Astrocyte (in vitro differentiated cells and primary cell): ENCODE results near the gene C5orf24. TPM values are rescaled to one million over a fixed set of nuclear protein-coding genes. Genes with fewer than 3 reads are reported as not detected.
A peak's percentile ranks its signal among the peaks of the same experiment; 100 is the strongest.

Experiments used
- DNase-seq: peaks from one replicate; pipeline ENCODE4 v3.0.0-alpha.2; 2010; ENCODE audit warnings: low read depth
- FAIRE-seq: peaks from 2 replicates; lab custom pipeline; 2011; peaks lifted over from hg19 to GRCh38; lab: Jason Lieb, UNC
- H2AFZ ChIP-seq: 2 replicates; pipeline ENCODE4 v1.6.0; 2012; ENCODE audit warnings: low read depth, low read length, inconsistent platforms
- H3K27ac ChIP-seq: 2 replicates; pipeline ENCODE4 v1.5.1; 2011; ENCODE audit warnings: low read depth, low read length, inconsistent platforms
- H3K27me3 ChIP-seq: 2 replicates; pipeline ENCODE4 v1.6.0; 2011; ENCODE audit warnings: low read length, inconsistent platforms; ENCODE audit not compliant: insufficient read depth
- H3K36me3 ChIP-seq: 2 replicates; pipeline ENCODE4 v1.5.1; 2011; ENCODE audit warnings: low read length, inconsistent platforms; ENCODE audit not compliant: insufficient read depth
- H3K4me1 ChIP-seq: 2 replicates; pipeline ENCODE4 v1.5.1; 2011; ENCODE audit warnings: low read length, inconsistent platforms; ENCODE audit not compliant: insufficient read depth
- H3K4me2 ChIP-seq: 2 replicates; pipeline ENCODE4 v1.6.0; 2012; ENCODE audit warnings: low read length, inconsistent platforms
- H3K4me3 ChIP-seq: 2 replicates; pipeline ENCODE4 v1.5.1; 2011; ENCODE audit warnings: low read depth, mild to moderate bottlenecking, low read length, inconsistent platforms; ENCODE audit not compliant: insufficient read depth
- H3K79me2 ChIP-seq: 2 replicates; pipeline ENCODE4 v1.6.0; 2012; ENCODE audit warnings: mild to moderate bottlenecking, low read length, inconsistent platforms; ENCODE audit not compliant: insufficient read depth
- H3K9ac ChIP-seq: 2 replicates; pipeline ENCODE4 v1.6.0; 2012; ENCODE audit warnings: mild to moderate bottlenecking, low read length, inconsistent platforms
- H3K9me3 ChIP-seq: 2 replicates; pipeline ENCODE4 v1.5.1; 2012; ENCODE audit warnings: low read depth, mild to moderate bottlenecking, low read length, inconsistent platforms; ENCODE audit not compliant: insufficient read depth
- H4K20me1 ChIP-seq: 2 replicates; pipeline ENCODE4 v1.6.0; 2012; ENCODE audit warnings: low read length, inconsistent platforms; ENCODE audit not compliant: insufficient read depth
- H3K27ac Mint-ChIP-seq: one replicate; pipeline ENCODE4 v1.8.0; 2021; ENCODE audit warnings: mild to moderate bottlenecking, mixed read lengths; ENCODE audit not compliant: unreplicated experiment
- H3K27me3 Mint-ChIP-seq: one replicate; pipeline ENCODE4 v1.8.0; 2021; ENCODE audit warnings: low read depth, mixed read lengths; ENCODE audit not compliant: unreplicated experiment
- H3K36me3 Mint-ChIP-seq: one replicate; pipeline ENCODE4 v1.8.0; 2021; ENCODE audit warnings: low read depth, mixed read lengths; ENCODE audit not compliant: unreplicated experiment
- H3K4me1 Mint-ChIP-seq: one replicate; pipeline ENCODE4 v1.8.0; 2021; ENCODE audit warnings: low read depth, mixed read lengths; ENCODE audit not compliant: unreplicated experiment
- H3K4me3 Mint-ChIP-seq: one replicate; pipeline ENCODE4 v1.8.0; 2021; ENCODE audit warnings: mild to moderate bottlenecking, moderate library complexity, mixed read lengths; ENCODE audit not compliant: unreplicated experiment
- H3K9me3 Mint-ChIP-seq: one replicate; pipeline ENCODE4 v1.8.0; 2021; ENCODE audit warnings: mild to moderate bottlenecking, mixed read lengths; ENCODE audit not compliant: unreplicated experiment
- CTCF ChIP-seq: IDR thresholded peaks from 2 replicates; pipeline ENCODE4 v1.5.1; 2011; ENCODE audit warnings: low read depth, mild to moderate bottlenecking, inconsistent platforms, low read length, moderate library complexity; ENCODE audit not compliant: insufficient read depth
- EZH2 ChIP-seq: IDR thresholded peaks from 2 replicates; pipeline ENCODE4 v1.6.1; 2012; ENCODE audit warnings: mild to moderate bottlenecking, low read length, inconsistent platforms; ENCODE audit not compliant: insufficient read depth
- total RNA-seq: library from RNA; stranded (reverse); gene quantifications from 2 replicates; pipeline ENCODE4 v1.2.1, GENCODE V29; 2021

Gene C5orf24
- total RNA-seq, 1 donor from 2014 or later: 88.4 TPM

DNA sequence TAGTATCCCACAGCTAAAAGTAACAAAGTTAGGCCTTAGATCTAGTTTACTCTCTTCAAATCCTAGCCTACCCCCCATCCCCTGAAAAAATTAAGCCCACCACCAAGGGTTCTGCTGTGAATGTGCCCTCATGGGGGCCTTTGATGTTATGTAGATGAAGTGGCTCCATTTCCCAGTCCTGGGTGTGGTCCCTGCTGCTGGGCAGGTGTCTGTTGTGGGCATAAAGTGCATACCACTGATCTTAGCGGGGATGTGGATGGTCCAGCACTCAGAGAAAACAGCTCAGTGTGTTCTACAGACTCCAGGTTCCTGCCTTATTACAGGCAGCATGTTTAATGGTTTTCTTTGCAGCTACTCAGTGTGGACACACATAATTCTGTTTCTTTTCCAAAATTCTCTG lies 61.0 kb downstream of the C5orf24 start:
- Histone ChIP-seq H4K20me1 (peaks cover under 1% of the 10 kb centered on the region), H3K4me2 (no peak overlapping the region), H3K9ac (no peak overlapping the region), H3K4me3 (no peak overlapping the region), H3K27ac (no peak overlapping the region), H3K27me3 (no peaks in the 10 kb centered on the region), H2AFZ (no peak overlapping the region), H3K79me2 (peaks cover 8% of the 10 kb centered on the region), H3K36me3 (peaks cover 7% of the 10 kb centered on the region), H3K4me1 (no peaks in the 10 kb centered on the region), H3K9me3 (no peaks in the 10 kb centered on the region)
- H3K27ac Mint-ChIP-seq: no peak overlapping the region
- H3K4me1 Mint-ChIP-seq: peaks cover 9% of the 10 kb centered on the region
- FAIRE-seq: no peak
- no peak for TF ChIP-seq CTCF
- TF ChIP-seq EZH2: no peak
- H3K27me3 Mint-ChIP-seq: no peaks in the 10 kb centered on the region
- no peak for DNase-seq
- H3K36me3 Mint-ChIP-seq: peaks cover 5% of the 10 kb centered on the region
- H3K9me3 Mint-ChIP-seq: no peaks in the 10 kb centered on the region
- peak overlapping the region; percentile 50 for H3K4me3 Mint-ChIP-seq

Other genes with a start within 250 kb of the C5orf24 start
- 63.8 and 64.3 TPM in 2 replicates for gene SAR1B, start 213.1 kb upstream of the C5orf24 start, total RNA-seq
- gene SEC24A, start 197.2 kb upstream of the C5orf24 start, total RNA-seq: 51.9 and 56.1 TPM in 2 replicates
- gene CAMLG, start 107.4 kb upstream of the C5orf24 start, total RNA-seq: 25.7 and 27.7 TPM in 2 replicates
- gene DDX46, start 87.2 kb upstream of the C5orf24 start, total RNA-seq: 43.6 and 46.2 TPM in 2 replicates
- gene TXNDC15, start 28.4 kb downstream of the C5orf24 start, total RNA-seq: 65.6 and 72.9 TPM in 2 replicates
- gene PCBD2, start 59.2 kb downstream of the C5orf24 start, total RNA-seq: 9.9 and 10.2 TPM in 2 replicates
- gene CATSPER3, start 121.9 kb downstream of the C5orf24 start, total RNA-seq: 0.26 and 0.39 TPM in 2 replicates
- 0.52 TPM in 1 of 2 replicates, not detected in the other for gene PITX1, start 188.3 kb downstream of the C5orf24 start, total RNA-seq